Measurements from ENCODE around the gene YDJC.

DNA sequence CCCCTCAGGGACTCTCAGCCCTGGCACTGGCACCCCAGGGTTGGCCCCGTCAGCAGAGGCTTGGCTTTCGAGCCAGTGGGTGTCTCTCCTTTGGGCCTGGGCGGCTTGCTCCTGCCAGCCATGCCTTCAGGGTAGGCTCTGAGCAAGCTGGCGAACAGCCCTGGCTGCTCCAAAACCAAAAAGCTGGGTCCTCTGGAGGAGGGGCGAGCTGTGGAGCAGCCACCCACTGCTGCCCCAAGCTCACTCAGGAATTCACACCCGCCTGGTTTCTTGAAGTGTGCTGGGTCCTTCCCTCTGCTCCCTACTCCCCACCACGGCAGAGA lies 6.2 kb downstream of the YDJC start:
- TF ChIP-seq, protein P1, sequence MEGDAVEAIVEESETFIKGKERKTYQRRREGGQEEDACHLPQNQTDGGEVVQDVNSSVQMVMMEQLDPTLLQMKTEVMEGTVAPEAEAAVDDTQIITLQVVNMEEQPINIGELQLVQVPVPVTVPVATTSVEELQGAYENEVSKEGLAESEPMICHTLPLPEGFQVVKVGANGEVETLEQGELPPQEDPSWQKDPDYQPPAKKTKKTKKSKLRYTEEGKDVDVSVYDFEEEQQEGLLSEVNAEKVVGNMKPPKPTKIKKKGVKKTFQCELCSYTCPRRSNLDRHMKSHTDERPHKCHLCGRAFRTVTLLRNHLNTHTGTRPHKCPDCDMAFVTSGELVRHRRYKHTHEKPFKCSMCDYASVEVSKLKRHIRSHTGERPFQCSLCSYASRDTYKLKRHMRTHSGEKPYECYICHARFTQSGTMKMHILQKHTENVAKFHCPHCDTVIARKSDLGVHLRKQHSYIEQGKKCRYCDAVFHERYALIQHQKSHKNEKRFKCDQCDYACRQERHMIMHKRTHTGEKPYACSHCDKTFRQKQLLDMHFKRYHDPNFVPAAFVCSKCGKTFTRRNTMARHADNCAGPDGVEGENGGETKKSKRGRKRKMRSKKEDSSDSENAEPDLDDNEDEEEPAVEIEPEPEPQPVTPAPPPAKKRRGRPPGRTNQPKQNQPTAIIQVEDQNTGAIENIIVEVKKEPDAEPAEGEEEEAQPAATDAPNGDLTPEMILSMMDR (conservative IDR thresholded peaks at IDR 0.05), result no peak
- TF ChIP-seq EZH2 (IDR thresholded peaks at IDR 0.05; ENCODE audit: low read depth), result no peak
